Mucosa of descending colon (tissue), 3 donors: ENCODE measurements around the gene TMEM237. TPM values are rescaled to one million over a fixed set of nuclear protein-coding genes. Genes with fewer than 3 reads are reported as not detected.

Experiments
- ATAC-seq: fragments of 200-7000 bp; cut with Tn5 transposase; one replicate; pipeline ENCODE4 v1.9.1; 2020; ENCODE audit warnings: mild to moderate bottlenecking, moderate library complexity
- DNase-seq, 3 donors: peaks; one replicate each; pipeline ENCODE4 v3.0.0-alpha.2; 2020
- H3K36me3 ChIP-seq: fragments of 200-600 bp; one replicate; pipeline ENCODE4 v1.8.0; 2021; ENCODE audit warnings: low read depth, mild to moderate bottlenecking
- H3K4me1 ChIP-seq: fragments of 200-600 bp; one replicate; pipeline ENCODE4 v1.8.0; 2021; ENCODE audit warnings: low read depth, mild to moderate bottlenecking
- H3K4me3 ChIP-seq: fragments of 200-600 bp; one replicate; pipeline ENCODE4 v1.8.0; 2021; ENCODE audit warnings: mild to moderate bottlenecking
- H3K9me3 ChIP-seq: fragments of 200-600 bp; one replicate; pipeline ENCODE4 v1.8.0; 2021; ENCODE audit warnings: mild to moderate bottlenecking
- intact Hi-C, 2 donors: fragments of 100-400 bp; cut with DNase I in 1 of 2; cut with micrococcal nuclease in 1 of 2; formaldehyde crosslinking; loops; one replicate each; pipeline versions ENCODE4 v1.11.0 to v1.11.1; 2022; cut with DNase I, micrococcal nuclease
- total RNA-seq, 3 donors: library from RNA; stranded (reverse); fragmentation: NEBNext Ultra II Directional in 2 of 3; extraction: Animal tissue kit (Norgen Biotek cat#: 25700) in 2 of 3; gene quantifications; one replicate each; pipeline versions ENCODE4 v1.2.1 to v1.2.4, GENCODE V29; 2021 to 2023
- TF ChIP-seq, protein P1 (sequence below): fragments of 200-600 bp; IDR thresholded peaks from one replicate; pipeline ENCODE4 v1.8.0; 2022; ENCODE audit warnings: antibody characterized with exemption, mild to moderate bottlenecking
- donor health status: DM: no; HTN: no; CAD: no; lungs with moderate emphysema.
- donor health status: DM: no; HTN: no; CAD: no.
- donor health status: DM: no; HTN: yes; CAD: no.

Gene TMEM237
- total RNA-seq, 3 donors from 2014 or later = 3.0 to 11.6 (median 10.1) TPM

DNA sequence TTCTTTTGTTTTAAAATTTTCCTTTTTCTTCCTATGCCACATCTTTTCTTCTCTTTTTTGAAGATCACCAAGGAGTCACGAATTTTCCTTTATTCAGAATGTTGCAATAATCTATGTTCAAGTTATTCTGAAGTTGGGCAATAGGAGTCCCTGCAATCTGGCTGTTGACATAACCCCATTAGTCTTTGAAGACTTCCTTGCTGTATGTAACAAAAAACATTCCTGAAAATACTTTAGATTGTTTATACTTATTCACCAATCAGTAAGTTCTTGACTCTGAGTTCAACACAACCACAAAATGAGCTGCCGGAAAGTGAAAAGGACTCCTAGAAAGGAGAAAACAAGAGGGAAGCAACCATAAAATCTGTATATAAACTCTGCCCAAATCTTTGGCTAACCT is 62.8 kb downstream of the TMEM237 start:
- no peaks in the 10 kb centered on the region for H3K4me1 ChIP-seq
- ATAC-seq (no peak), DNase-seq (no peak)
- intact Hi-C loops = no loop called here
- H3K9me3 ChIP-seq = no peaks in the 10 kb centered on the region
- TF ChIP-seq, protein P1, sequence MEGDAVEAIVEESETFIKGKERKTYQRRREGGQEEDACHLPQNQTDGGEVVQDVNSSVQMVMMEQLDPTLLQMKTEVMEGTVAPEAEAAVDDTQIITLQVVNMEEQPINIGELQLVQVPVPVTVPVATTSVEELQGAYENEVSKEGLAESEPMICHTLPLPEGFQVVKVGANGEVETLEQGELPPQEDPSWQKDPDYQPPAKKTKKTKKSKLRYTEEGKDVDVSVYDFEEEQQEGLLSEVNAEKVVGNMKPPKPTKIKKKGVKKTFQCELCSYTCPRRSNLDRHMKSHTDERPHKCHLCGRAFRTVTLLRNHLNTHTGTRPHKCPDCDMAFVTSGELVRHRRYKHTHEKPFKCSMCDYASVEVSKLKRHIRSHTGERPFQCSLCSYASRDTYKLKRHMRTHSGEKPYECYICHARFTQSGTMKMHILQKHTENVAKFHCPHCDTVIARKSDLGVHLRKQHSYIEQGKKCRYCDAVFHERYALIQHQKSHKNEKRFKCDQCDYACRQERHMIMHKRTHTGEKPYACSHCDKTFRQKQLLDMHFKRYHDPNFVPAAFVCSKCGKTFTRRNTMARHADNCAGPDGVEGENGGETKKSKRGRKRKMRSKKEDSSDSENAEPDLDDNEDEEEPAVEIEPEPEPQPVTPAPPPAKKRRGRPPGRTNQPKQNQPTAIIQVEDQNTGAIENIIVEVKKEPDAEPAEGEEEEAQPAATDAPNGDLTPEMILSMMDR = no peak
- no peak overlapping the region for H3K4me3 ChIP-seq
- no peaks in the 10 kb centered on the region for H3K36me3 ChIP-seq

DNA sequence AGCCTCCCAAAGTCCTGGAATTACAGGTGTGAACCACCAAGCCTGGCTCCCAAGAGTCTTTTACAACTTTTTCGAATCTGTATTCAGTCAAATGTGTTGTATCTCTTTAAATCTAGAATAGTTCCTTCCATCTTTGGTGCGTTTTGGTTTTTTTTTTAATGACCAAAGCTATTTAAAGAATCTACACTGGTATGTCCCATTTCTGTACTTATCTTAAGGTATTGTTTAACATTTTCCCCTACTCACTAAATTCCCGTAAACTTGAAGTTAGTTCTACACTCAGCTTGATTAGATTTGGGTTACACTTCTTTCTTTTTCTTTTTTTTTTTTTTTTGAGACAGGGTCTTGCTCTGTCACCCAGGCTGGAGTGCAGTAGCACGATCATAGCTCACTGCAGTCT is 63.8 kb downstream of the TMEM237 start:
- DNase-seq (no peak), ATAC-seq (no peak)
- TF ChIP-seq, protein P1 = no peak
- Histone ChIP-seq H3K4me3 (no peak overlapping the region), H3K4me1 (no peaks in the 10 kb centered on the region), H3K9me3 (no peaks in the 10 kb centered on the region), H3K36me3 (no peaks in the 10 kb centered on the region)
- intact Hi-C loops = no loop called here

- Histone ChIP-seq H3K4me1 (no peaks in the 10 kb centered on the region), H3K9me3 (no peaks in the 10 kb centered on the region), H3K4me3 (no peak overlapping the region), H3K36me3 (no peaks in the 10 kb centered on the region)
- DNase-seq (no peak), ATAC-seq (no peak)
- intact Hi-C loops = no loop called here
- TF ChIP-seq, protein P1 = no peak
These were observed 67.3 kb downstream of the TMEM237 start for GRCh38 chr2:201575971-201576370.

DNA sequence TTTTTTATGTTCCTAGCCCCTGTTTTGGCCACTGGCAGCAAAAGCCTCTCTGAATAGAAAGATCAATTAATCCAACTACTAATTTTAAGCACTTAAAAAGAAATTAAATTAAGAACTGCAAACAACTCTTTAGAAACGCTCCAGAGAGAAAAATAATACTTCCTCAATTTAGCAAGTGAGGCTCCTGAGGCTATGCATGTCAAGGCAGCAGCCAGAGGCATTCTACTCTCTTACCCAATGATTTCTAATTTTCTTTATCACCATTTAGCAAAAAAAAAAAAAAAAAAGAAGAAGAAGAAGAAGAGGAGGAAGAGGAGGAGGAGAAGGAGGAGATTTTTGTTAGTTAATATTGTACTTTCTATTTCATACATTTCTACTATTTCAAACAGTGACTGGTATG is 68.5 kb downstream of the TMEM237 start:
- Histone ChIP-seq H3K36me3 (no peaks in the 10 kb centered on the region), H3K9me3 (no peaks in the 10 kb centered on the region), H3K4me1 (no peaks in the 10 kb centered on the region), H3K4me3 (no peak overlapping the region)
- no peak for ATAC-seq
- no peak for DNase-seq
- TF ChIP-seq, protein P1 = no peak
- intact Hi-C loops = no loop called here

- Histone ChIP-seq H3K4me3 (no peak overlapping the region), H3K9me3 (no peaks in the 10 kb centered on the region), H3K4me1 (no peaks in the 10 kb centered on the region), H3K36me3 (no peaks in the 10 kb centered on the region)
- intact Hi-C loops = no loop called here
- TF ChIP-seq, protein P1 = no peak
- DNase-seq = no peak
- no peak for ATAC-seq
These were observed 70.3 kb downstream of the TMEM237 start for GRCh38 chr2:201572846-201573508.

Other genes starting within 250 kb of the TMEM237 start
- 10 to 100 TPM; 65.6 to 82.2 (median 76.0) TPM for gene TRAK2, start 192.0 kb downstream of the TMEM237 start, total RNA-seq
- gene STRADB, start 191.8 kb downstream of the TMEM237 start, total RNA-seq = 10 to 100 TPM; 47.4 to 79.1 (median 62.1) TPM
- under 1 TPM in 1 of 3 donors, not detected in 2; 0.25 TPM for gene MPP4, start 55.1 kb upstream of the TMEM237 start, total RNA-seq
- gene ALS2, start 137.4 kb upstream of the TMEM237 start, total RNA-seq = 10 to 100 TPM in 2 of 3 donors, 1 to 10 TPM in 1; 8.8 to 18.2 (median 13.3) TPM
- gene CDK15, start 163.0 kb upstream of the TMEM237 start, total RNA-seq = 1 to 10 TPM in 1 of 3 donors, under 1 TPM in 1, not detected in 1; 0.94 to 1.4 TPM